Ovary (tissue), 3 donors: ENCODE measurements around the gene RANBP3.

Experiments used
- CTCF ChIP-seq, 3 donors: fragments of 450-650 bp in 2 of 3; fragments of 200-600 bp in 1 of 3; IDR thresholded peaks; one replicate each; pipeline versions ENCODE4 v1.5.1 to v1.8.0; 2016 to 2022; ENCODE audit warnings: antibody characterized with exemption in 3 of 3, mild to moderate bottlenecking in 1 of 3
- EP300 ChIP-seq: sonication (generic); formaldehyde crosslinking; IDR thresholded peaks from one replicate; pipeline ENCODE4 v1.6.1; 2017; ENCODE audit warnings: antibody characterized with exemption
- POLR2A ChIP-seq: fragments of 450-650 bp; IDR thresholded peaks from one replicate; pipeline ENCODE4 v1.6.1; 2017; ENCODE audit warnings: antibody characterized with exemption, mild to moderate bottlenecking, moderate library complexity
- donor health status: DM: no; HTN: no; CAD: no.

DNA sequence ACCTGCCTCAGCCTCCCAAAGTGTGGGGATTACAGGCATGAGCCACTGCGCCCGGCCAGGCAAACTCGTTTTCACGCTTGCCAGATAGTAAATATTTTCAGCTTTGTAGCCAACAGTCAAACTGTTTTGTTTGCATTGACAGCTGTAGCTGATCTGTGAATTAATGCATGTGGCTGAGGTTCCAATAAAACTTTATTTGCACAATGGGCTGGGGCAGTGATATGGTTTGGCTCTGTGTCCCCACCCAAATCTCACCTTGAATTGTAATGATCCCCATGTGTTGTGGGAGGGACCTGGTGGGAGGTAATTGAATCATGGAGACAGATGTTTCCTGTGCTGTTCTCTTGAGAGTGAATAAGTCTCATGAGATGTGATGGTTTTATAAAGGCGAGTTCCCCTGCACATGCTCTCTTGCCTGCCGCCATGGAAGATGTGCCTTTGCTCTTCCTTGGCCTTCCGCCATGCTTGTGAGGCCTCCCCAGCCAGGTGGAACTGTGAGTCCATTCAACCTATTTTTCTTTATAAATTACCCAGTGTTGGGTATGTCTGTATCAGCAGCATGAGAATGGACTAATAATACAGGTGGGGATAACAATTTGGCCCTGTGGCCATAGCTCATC lies 22.4 kb upstream of the RANBP3 start:
- TF ChIP-seq POLR2A (no peak), CTCF (IDR thresholded peaks at IDR 0.05) (no peak), EP300 (no peak)
